GM19193 (cell line): ENCODE data around the gene KRT16.

Source experiments
- POLR2A ChIP-seq: IDR thresholded peaks from 4 replicates; pipeline ENCODE4 v1.6.1; 2011; ENCODE audit not compliant: insufficient read depth, insufficient read length; ENCODE audit errors: extremely low read depth

KRT16 gene

DNA sequence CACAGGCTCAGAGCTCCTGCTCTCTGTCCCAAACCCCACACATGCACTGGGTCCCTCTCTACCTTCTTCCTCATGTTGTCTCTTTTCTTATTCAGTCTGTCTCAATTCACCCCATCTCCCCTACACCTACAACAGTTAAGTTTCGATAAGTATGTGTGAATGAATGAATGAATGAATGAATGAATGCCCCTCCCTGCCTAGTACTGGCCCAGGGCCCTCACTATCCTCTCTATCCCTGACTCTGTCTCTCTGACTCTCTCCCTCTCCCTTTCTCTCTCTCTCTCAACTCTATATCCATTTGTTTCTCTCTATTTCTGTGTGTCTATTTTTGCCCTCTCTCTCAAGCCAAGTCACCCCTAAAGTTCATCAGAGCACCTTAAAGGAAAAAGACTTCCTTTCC lies 34.0 kb downstream of the KRT16 start:
- no peak for TF ChIP-seq POLR2A

- no peak for TF ChIP-seq POLR2A
Observed at GRCh38 chr17:41575336-41575735, 37.2 kb downstream of the KRT16 start.

DNA sequence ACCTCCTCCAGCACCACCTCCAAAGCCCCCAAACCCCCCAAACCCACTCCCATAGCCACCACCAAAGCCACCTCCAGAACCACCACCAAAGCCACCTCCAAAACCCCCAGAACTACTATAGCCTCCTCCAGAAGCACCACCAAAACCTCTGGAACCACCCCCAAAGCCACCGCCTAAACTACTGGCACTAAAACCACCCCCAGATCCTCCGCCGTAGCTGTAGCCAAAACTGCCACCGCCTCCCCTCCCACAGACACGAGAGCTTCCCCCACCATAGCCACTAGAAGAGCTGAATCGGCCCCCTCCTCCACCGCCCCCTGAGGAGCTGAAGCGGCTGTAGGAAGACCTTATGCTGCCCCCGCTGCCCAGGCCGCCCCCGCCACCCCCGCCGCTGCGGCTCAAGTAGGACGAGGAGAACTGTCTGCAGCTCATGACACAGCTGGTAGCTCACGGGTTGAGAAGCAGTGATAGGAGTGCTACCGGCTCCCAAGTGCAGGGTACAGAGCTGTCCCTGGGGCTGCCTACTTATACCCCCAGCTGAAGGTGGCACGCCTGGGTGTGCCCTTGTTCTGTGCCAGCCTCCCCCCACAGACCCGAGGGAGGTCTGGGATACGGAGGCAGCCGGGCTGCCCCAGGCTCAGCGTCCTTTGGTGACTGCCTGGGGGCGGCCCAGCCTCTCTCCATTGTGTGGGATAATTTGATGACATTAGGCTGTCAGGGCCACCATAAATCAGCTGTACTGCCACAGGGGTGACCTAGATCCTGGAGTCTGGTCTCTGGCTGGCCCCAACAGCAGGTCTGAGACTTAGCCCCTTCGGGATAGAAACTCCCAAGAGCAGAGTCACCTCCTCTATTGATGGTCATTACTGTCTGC lies 40.8 kb downstream of the KRT16 start, which contains the start of gene KRT9:
TSS of gene KRT9 (minus strand) at position 499 of the 874 bp plus-strand sequence. CDS start at position 432, 67 bp downstream.
- no peak for TF ChIP-seq POLR2A

DNA sequence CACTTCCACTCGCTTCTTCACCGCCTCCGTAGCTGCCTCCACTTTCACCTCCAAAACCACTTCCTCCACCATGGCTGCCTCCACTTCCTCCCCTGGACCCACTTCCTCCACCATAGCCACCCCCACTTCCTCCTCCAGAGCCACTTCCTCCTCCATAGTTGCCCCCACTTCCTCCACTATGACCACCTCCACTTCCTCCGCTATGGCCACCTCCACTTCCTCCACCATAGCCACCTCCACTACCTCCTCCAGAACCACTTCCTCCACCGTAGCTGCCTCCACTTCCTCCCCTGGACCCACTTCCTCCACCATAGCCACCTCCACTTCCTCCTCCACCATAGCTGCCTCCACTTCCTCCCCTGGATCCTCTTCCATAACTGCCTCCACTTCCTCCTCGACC lies 45.2 kb downstream of the KRT16 start:
- TF ChIP-seq POLR2A = no peak

DNA sequence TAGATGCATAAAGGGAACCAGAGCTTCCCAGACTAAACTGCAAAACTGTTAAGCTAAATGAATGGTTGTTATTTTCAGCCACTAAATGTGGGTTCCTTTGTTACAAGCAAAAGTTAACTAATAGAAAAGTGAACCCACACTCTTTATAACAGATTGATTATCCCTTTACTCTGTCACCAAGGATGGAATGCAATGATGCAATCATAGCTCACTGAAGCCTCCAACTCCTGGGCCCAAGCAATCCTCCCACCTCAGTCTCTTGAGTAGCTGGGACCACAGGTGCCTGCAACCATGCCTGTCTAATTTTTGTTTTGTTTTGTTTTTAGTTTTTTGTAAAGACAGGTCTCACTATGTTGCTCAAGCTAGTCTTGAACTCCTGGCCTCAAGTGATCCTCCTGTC lies 47.2 kb downstream of the KRT16 start:
- no peak for TF ChIP-seq POLR2A

GRCh38 chr17:41563607-41564170 lies 48.9 kb downstream of the KRT16 start:
- no peak for TF ChIP-seq POLR2A

- no peak for TF ChIP-seq POLR2A
Observed at GRCh38 chr17:41561554-41561953, 51.0 kb downstream of the KRT16 start.
